ENCODE data around the gene HSPBAP1.

- TF ChIP-seq, protein P1, sequence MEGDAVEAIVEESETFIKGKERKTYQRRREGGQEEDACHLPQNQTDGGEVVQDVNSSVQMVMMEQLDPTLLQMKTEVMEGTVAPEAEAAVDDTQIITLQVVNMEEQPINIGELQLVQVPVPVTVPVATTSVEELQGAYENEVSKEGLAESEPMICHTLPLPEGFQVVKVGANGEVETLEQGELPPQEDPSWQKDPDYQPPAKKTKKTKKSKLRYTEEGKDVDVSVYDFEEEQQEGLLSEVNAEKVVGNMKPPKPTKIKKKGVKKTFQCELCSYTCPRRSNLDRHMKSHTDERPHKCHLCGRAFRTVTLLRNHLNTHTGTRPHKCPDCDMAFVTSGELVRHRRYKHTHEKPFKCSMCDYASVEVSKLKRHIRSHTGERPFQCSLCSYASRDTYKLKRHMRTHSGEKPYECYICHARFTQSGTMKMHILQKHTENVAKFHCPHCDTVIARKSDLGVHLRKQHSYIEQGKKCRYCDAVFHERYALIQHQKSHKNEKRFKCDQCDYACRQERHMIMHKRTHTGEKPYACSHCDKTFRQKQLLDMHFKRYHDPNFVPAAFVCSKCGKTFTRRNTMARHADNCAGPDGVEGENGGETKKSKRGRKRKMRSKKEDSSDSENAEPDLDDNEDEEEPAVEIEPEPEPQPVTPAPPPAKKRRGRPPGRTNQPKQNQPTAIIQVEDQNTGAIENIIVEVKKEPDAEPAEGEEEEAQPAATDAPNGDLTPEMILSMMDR (IDR thresholded peaks at IDR 0.05) = no peak
- TF ChIP-seq POLR2A (IDR thresholded peaks at IDR 0.05) = no peak
Observed at GRCh38 chr3:122789585-122790273, 3.9 kb downstream of the HSPBAP1 start.

Measured in heart left ventricle (tissue), 13 donors.